Type B pancreatic cell (in vitro differentiated cells): ENCODE results near the gene MPZL1. TPM values are rescaled to one million over a fixed set of nuclear protein-coding genes. Genes with fewer than 3 reads are reported as not detected.
"Not testable (repeated sequence)": the region's sequence is repeated elsewhere in the genome, so short reads cannot be mapped to it uniquely, and the experiment has no call there.

Source experiments
- DNase-seq: peaks from one replicate; pipeline ENCODE4 v3.0.0; 2021; ENCODE audit warnings: mixed read lengths; ENCODE audit not compliant: unreplicated experiment; ENCODE audit errors: extremely low spot score
- H3K27ac Mint-ChIP-seq: 2 replicates; pipeline ENCODE4 v1.8.0; 2021; ENCODE audit warnings: mild to moderate bottlenecking, mixed read lengths
- H3K27me3 Mint-ChIP-seq: 2 replicates; pipeline ENCODE4 v1.8.0; 2021; ENCODE audit warnings: mixed read lengths
- H3K36me3 Mint-ChIP-seq: 2 replicates; pipeline ENCODE4 v1.8.0; 2021; ENCODE audit warnings: mixed read lengths
- H3K4me1 Mint-ChIP-seq: one replicate; pipeline ENCODE4 v1.8.0; 2021; ENCODE audit warnings: mixed read lengths; ENCODE audit not compliant: unreplicated experiment
- H3K4me3 Mint-ChIP-seq: 2 replicates; pipeline ENCODE4 v1.8.0; 2021; ENCODE audit warnings: mild to moderate bottlenecking, mixed read lengths
- H3K9me3 Mint-ChIP-seq: 2 replicates; pipeline ENCODE4 v1.8.0; 2021; ENCODE audit warnings: mixed read lengths
- CTCF ChIP-seq: fragments of 200-600 bp; sonication (generic); conservative IDR thresholded peaks from 2 replicates; pipeline ENCODE4 v1.5.0; 2021; ENCODE audit warnings: antibody characterized with exemption, mild to moderate bottlenecking
- total RNA-seq: library from RNA; stranded (reverse); gene quantifications from 2 replicates; pipeline ENCODE4 v1.2.1, GENCODE V29; 2021; ENCODE audit warnings: low replicate concordance

The MPZL1 gene
- total RNA-seq, 1 donor from 2014 or later, result 103 TPM

DNA sequence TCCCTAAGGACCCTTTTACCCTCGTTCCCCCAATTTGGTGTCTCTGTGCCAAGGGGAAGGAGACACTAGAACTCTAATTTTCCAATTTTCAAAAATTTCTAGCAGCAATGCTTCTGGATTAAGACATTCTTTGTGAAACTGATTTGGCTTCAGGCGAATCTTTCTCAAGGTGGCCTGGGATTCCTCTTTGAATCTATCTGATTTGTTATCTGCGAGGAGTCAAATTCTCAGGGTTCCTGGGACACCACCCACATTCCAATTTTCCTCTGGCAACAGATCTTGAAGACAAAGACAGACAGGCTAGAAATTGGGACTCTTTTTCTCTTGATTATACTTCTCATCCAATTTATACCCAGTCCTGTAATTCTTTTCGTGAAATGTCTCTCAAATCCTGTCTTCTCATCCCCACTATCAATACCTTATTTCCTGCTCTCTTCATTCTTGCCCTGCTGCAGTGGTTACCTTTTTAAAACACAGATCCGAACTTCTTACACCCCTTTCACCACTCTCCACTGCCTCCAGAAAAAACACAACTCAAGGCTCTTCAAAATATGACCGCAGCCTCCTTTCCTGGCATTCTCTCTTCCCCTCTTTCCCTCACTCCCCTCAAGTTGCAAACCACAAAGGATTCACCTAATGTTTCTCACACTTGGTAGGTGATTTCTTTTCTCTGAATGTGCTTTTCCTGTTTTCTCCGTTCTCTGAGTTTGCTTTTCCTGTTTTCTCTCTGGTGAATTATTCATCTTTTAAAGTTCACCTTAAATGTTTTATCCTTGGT is 2.7 kb upstream of the MPZL1 start:
- H3K36me3 Mint-ChIP-seq, result peaks cover 7% of the 10 kb centered on the region
- H3K9me3 Mint-ChIP-seq, result no peaks in the 10 kb centered on the region

GRCh38 chr1:167719715-167720421 is 1.9 kb upstream of the MPZL1 start:
- H3K27me3 Mint-ChIP-seq, DNase-seq, H3K9me3 Mint-ChIP-seq: not testable (repeated sequence)
- Mint-ChIP-seq H3K4me1 (peaks cover 30% of the 10 kb centered on the region), H3K36me3 (peaks cover 11% of the 10 kb centered on the region), H3K4me3 (peak overlapping the region; percentile 53), H3K27ac (peak overlapping the region; percentile 20)

More for the DNA sequence above, 2.7 kb upstream of the MPZL1 start:
- no peak for TF ChIP-seq CTCF
- H3K4me3 Mint-ChIP-seq, result peak overlapping the region; percentile 53
- H3K4me1 Mint-ChIP-seq, result peaks cover 26% of the 10 kb centered on the region
- DNase-seq, result no peak
- H3K27me3 Mint-ChIP-seq, result peaks cover 12% of the 10 kb centered on the region
- peak overlapping the region; percentile 20 for H3K27ac Mint-ChIP-seq

DNA sequence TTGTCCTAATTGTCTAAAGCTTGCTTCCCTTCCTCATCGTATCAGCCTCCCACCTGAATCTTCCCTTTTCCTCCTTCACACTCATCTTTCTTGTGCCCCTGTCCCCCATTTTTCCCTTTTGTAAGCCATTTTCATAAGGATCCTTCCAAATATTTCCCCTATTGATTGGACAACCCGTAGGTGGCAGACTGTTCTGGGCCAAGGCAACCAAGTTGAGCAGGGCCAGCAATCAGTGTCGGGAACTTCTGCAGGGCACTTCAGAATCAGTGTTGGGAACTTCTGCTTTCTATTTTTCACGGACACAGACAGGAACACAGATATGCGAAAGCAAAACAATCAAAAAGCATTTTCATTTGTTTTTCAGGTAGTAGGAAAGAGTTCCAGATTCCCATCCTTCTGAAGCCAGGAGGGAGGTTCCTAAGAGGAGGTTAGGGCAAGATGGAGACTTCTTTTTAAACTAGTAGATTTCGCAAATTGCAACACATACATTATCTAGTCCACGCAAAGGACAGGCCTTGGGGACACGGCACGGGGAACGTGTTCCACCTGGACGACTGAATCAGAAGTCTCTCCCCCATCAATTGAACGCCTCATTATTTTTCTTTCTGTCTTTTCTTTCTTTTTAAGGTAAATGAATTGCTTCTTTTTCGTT is 691 bp upstream of the MPZL1 start:
- Mint-ChIP-seq H3K4me3 (peak overlapping the region; percentile 98), H3K36me3 (peaks cover 8% of the 10 kb centered on the region), H3K4me1 (peaks cover 30% of the 10 kb centered on the region), H3K9me3 (no peaks in the 10 kb centered on the region), H3K27me3 (no peaks in the 10 kb centered on the region), H3K27ac (peak overlapping the region; percentile 82)
- TF ChIP-seq CTCF, result peak; percentile 47
- DNase-seq, result no peak

GRCh38 chr1:167722152-167722869 is 529 bp downstream of the MPZL1 start:
- Mint-ChIP-seq H3K4me3 (peak overlapping the region; percentile 98), H3K27me3 (no peaks in the 10 kb centered on the region), H3K4me1 (peaks cover 34% of the 10 kb centered on the region)

DNA sequence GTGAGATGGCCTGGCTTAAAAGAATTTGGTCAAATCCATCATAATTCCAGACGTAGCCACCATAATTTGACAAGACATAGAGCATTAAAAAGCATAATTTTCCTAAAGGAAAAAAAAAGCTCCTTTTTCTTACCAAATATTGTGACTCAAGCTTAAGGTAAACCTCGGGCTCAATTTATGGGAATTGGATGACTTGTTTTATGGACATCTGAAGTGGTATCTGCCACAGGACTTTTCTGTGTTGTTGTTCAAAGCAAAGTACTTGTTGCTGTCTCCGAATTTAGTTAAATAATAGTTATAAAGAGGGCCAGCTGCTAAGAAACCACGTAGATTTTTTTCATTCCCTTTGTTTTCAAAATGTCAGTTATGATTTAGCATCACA is 1.1 kb downstream of the MPZL1 start:
- Mint-ChIP-seq H3K4me1 (peaks cover 38% of the 10 kb centered on the region), H3K27ac (peak overlapping the region; percentile 71), H3K4me3 (peak overlapping the region; percentile 98), H3K36me3 (peaks cover 14% of the 10 kb centered on the region), H3K9me3 (no peaks in the 10 kb centered on the region), H3K27me3 (no peaks in the 10 kb centered on the region)
- DNase-seq, result no peak
- no peak for TF ChIP-seq CTCF

More at GRCh38 chr1:167722152-167722869, 529 bp downstream of the MPZL1 start:
- Mint-ChIP-seq H3K9me3 (no peaks in the 10 kb centered on the region), H3K36me3 (peaks cover 10% of the 10 kb centered on the region), H3K27ac (peak overlapping the region; percentile 82)
- TF ChIP-seq CTCF, result no peak
- DNase-seq, result peak; percentile 75
